ENCODE results near the gene PRSS57.
"Not testable (repeated sequence)": the region's sequence is repeated elsewhere in the genome, so short reads cannot be mapped to it uniquely, and the experiment has no call there.

Gene PRSS57

DNA sequence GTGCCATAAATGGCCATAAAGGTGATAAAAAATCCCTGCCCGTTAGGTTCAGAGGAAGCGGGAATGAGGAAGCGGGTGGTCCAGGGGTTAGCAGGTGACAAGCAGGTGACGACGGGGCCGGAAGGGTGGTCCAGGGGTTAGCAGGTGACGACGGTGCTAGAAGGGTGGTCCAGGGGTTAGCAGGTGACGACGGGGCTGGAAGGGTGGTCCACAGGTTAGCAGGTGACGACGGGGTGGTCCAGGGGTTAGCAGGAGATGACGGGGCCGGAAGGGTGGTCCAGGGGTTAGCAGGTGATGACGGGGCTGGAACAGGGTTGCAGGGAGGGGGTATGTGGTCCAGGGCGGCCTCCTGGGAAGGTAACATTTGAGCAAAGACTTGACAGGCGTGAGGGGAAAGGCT is 6.3 kb downstream of the PRSS57 start:
- DNase-seq: no peak

DNA sequence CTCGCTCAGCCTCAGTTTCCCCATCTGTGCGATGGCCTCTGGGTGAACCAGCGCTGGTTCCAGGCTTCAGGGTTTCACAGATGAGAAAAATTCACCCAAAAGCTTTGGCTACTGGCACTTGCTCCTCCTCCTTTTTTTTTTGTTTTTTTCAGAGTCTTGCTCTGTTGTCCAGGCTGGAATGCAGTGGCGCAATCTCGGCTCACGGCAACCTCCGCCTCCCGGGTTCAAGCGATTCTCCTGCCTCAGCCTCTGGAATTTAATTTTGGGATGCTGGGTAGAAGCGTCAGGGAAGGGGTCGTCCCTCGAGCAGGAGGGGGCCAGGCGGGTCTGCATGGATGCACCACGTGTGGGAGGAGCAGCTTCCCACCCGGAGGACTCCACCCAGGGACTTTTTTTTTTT is 7.0 kb downstream of the PRSS57 start:
- DNase-seq: no peak

DNA sequence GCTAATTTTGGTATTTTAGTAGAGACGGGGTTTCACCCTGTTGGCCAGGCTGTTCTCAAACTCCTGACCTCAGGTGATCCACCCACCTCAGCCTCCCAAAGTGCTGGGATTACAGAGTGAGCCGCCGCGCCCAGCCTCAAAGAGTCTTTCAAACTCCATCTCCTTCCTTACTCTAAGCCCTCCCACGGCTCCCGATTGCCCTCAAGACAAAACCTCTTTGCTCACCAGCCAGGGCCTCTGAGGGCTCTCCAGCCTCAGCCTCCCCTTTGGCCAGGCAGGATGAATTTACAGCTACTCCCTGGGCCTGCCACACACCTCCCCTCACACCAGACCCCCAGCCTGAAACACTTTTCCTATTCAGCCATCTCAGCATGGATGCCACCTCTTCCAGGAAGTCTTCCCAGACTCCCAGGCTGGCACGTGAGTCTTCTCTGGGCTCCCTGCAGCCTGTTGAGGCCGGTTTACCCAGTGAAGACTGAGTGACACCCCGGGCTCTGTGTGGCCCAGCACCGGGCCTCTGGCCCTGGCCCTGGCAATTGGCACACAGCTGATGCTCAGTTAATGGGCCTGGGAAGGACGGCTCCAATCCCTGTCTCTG is 7.6 kb downstream of the PRSS57 start:
- no peak for DNase-seq

DNA sequence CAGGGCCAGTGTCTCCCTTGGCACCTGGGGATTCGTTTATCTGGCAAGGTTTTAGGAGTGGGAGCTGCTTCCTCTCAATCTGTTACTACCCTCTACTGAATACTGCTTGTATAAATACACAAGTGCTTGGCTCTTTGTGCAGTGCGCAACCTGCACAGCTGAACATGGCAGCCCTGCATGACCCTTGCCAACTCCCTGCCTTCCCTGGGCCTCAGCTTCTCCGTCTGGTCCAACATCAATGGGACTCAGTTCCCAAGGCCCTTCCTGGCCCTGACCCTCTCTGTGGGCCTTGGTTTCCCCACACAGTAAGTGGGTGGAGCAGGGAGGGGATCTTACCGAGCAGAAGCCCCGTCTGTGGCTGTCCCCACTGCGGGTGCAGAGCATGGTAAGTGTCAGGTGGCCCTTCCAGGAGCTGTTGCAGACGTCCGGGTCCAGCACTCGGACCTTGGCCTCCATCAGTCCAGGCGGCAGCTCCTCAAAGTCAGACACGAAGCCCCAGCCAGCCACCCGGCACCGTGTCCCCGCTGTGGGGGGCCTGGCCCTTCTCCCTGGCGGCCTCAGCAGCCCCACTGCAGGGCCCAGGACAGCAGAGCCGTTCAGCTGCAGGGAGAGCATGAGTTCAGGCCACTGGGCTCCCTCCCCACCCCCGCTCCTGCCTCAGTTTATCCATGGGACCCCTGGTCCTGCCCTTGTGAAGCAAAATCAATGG is 8.5 kb downstream of the PRSS57 start:
- DNase-seq: no peak

DNA sequence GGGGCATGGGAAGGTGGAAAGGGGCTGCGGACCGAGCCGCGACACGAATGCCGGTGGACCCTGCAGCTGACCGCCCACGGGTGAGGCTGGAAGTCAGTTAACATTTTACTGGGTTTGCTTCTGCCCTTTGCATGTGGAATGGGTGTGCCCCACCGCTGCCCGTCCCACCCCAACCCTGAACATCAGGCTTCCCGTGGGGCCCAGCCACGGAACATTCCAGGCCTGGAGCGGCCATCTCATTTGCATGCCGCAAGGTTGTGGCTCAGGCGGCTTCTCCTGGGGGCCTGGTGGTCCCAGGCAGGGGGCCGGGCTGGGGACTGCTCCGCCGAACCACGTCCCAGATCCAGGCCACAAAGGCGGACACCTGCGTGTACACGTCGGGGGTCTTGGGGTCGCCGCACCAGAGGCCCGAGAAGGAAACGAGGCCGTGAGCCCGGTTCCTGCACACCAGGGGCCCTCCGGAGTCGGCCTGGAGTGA is 9.8 kb downstream of the PRSS57 start:
- DNase-seq: no peak

DNA sequence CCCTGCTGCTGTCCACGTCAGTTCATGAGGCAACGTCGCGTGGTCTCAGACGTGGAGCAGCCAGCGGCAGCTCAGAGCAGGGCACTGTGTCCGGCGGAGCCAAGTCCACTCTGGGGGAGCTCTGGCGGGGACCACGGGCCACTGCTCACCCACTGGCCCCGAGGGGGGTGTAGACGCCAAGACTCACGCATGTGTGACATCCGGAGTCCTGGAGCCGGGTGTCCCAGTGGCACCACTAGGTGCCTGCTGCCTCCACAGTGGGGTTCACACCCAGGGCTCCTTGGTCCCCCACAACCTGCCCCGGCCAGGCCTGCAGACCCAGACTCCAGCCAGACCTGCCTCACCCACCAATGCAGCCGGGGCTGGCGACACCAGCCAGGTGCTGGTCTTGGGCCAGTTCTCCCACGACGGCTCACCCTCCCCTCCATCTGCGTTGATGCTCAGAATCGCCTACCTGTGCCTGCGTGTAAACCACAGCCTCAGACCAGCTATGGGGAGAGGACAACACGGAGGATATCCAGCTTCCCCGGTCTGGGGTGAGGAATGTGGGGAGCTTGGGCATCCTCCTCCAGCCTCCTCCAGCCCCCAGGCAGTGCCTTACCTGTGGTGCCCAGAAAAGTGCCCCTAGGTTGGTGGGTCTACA is 12.5 kb downstream of the PRSS57 start:
- DNase-seq: no peak

DNA sequence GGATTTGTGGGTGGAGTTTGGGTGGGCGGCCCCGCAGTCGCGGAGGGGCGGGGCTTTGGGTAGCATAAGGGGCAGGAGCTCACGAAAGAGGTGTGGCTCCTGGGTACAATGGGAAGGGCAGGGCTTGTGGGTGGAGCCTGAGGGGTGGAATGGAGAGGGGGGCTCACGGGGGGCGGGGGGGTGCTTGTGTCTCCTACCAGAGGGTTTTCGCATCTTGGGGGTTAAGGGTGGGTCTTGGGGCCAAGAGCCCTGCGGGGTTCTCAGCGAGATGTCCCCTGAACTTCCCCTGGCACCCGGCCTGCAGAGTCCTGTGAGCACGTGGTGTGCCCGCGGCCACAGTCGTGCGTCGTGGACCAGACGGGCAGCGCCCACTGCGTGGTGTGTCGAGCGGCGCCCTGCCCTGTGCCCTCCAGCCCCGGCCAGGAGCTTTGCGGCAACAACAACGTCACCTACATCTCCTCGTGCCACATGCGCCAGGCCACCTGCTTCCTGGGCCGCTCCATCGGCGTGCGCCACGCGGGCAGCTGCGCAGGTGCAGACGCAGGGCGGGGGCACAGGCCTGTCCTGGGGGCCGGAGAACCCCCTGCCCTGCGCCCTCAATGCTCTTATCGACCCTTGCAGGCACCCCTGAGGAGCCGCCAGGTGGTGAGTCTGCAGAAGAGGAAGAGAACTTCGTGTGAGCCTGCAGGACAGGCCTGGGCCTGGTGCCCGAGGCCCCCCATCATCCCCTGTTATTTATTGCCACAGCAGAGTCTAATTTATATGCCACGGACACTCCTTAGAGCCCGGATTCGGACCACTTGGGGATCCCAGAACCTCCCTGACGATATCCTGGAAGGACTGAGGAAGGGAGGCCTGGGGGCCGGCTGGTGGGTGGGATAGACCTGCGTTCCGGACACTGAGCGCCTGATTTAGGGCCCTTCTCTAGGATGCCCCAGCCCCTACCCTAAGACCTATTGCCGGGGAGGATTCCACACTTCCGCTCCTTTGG is 13.9 kb downstream of the PRSS57 start:
- no peak for DNase-seq

DNA sequence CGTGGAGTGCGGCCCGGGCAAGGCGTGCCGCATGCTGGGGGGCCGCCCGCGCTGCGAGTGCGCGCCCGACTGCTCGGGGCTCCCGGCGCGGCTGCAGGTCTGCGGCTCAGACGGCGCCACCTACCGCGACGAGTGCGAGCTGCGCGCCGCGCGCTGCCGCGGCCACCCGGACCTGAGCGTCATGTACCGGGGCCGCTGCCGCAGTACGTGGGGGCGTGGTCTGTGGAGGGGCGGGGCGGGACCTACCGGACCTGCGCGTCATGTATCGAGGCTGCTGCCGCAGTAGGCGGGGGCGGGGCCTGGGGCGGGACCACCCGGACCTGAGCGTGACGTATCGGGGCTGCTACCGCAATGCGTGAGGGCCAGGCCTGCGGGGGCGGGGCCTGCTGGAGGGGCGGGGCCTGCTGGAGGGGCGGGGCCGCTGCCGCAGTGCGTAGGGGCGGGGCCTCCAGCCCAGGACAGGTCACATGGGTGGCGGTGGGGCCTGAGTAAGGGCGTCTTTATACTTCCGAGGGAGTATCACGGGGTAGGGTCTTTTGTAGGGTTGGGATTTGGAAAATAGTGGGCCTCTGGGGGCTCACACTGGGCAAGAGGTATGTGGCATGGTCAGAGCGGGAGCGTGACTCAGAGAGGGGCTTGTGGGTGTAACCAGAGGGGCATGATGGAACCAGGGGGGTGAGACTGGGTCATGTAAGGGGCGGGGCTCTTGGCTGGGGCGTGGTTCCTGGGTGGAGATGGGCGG is 14.8 kb downstream of the PRSS57 start:
- peak; percentile 99 for DNase-seq

DNA sequence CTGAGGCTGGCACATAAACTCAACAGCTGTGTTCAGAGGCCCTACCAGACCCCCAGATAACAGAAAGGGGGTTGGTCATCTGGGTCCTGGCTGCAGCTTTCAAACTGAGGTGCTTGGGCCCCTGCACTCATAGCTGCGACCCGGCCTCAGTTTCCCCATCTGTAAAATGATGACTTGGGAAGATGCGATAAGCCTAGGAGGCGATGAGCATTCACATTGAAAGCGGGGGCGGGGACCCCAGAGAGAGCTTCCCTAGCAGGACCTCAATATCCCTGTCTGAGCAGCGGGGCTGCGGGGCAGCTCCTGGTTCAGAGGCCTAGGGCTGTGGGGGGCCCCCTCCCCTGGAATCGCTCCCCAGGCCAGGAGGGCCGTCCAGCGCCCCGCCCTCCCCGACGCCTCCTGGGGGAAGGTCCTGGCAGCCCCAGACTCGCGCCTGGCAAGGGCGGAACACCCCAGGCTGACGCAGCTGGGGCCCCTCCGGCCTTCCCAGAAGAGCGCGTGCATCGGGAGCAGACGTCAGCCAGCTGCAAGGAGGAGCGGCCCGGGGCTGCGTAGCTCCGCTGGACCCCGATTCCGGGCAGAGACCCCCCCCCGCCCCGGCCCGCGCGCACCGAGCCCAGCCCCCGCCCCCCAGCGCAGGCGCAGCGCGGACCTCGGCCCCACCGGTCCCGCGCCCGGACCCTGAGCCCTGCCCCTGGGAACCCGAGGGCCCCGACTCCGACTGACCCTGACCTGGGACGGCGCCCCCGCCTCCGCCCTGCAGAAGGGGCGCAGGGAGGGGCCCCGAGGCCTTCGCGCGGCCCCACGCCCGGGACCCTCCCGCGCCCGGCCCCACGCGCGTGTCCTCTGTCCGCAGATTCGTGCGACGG is 15.6 kb downstream of the PRSS57 start:
- no peak for DNase-seq

DNA sequence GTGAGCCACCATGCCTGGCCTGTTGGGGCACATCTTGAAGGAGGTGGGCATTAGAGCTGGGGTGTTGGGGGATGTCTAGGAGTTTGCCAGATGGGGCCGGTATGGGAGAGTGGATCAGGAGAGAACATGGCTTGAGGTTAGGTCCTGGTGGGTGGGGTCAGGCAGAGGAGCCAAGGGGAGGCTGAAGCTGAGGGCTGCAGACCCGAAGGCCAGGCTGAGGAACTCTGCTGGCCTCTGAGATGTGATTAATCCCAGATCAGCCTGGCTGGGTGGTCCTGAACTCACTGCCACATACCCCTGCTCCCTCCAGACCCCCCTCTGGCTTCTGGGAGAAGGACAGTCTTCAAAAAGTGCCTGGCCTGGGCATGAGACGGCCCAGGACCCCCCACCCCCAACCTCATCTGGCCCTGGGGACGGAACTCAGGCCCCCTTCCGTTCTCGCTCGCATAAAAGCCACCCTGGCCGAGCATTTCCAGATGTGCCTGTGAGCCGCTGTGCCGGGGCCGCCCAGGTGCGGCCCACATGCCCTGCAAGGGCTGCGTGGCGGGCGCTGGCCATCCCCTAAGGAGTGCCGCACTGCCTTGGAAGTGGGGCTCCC is 16.4 kb downstream of the PRSS57 start:
- DNase-seq: no peak

DNA sequence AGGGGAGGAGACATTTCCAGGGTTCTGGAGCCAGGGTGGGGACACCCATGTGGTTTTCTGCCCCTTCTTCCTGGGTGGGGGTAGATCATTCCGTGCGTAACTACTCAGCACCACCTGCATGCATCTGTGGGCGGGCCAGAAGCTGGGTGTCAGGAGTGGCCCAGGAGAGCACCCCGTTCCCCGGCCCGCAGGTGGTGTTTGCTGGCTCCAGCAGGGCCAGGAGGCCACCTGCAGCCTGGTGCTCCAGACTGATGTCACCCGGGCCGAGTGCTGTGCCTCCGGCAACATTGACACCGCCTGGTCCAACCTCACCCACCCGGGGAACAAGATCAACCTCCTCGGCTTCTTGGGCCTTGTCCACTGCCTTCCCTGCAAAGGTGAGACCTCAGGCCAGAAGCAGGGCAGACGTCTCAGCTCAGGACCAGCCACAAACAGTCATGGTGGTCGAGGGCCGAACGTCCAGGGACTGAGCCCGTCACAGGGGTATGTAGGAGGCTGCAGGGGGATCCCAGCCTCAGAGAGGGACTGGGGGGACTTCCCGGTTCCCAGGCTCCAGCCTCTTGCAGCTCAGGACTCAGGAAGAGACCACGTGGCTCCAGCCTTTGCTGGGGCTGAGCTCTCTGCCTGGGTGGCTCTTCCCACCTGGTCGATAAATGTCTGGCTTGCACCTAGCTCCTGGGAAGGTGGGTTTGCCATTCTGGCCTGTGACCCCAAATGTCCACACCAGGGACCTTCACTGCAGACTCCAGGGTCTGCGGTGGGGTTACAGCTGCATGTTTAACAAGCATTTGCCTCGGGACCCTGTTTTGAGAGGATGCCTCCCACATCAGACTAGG is 17.4 kb downstream of the PRSS57 start:
- DNase-seq: no peak

DNA sequence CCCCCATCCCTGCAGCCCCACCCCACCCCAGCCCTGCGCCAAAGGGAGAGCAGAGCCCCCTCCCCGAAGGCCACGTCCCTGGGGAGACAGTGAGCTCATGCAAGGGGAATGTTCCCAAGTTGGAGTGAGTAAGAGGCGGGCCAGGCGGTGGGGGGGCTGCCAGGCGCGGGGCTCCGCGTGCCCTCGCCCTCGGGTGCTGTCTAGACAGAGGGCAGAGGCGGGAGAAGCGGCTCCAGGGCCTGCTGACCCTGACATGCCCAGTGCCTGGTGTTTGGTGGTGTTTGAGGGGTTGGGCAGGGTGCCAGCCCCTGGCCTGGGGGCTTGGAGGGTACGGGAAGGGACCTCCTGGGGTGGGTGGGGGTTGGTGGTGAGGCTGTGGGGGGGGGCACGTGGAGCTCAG is 18.1 kb downstream of the PRSS57 start:
- no peak for DNase-seq

DNA sequence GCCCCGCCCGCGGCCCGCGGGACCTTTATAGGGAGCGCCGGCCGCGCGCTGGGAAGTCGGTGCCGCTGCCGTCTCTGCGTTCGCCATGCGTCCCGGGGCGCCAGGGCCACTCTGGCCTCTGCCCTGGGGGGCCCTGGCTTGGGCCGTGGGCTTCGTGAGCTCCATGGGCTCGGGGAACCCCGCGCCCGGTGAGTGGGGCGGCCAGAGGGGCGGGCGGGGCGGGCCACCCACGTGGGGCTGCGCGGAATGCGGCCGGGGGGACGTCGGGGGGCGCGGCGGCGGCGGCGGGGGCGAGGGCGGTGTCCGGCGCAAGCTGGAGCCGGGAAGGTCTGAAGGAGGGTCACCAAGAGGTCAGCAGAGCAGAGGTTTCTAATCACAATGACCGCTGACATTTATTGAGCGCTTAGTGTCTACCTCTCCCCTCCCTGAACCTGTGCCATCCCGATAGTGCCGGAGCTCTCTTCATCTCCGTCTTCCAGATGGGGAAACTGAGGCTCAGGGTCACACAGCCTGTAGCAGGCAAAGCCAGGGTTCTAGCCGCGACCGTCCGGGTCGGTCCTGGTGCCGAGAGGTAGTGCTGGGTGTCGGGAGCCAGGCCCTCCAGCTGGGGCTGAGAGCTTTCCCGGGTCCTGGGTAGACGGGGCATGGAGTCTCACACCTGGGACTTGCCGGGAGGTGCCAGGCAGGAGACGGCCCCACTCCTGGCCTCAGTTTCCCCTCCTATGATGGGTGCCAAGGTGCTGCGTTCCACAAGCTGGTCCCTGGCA is 18.7 kb downstream of the PRSS57 start, which contains the start of gene FSTL3:
Gene FSTL3 (plus strand): TSS at position 54 of the 767 bp plus-strand sequence. CDS start 32 bp downstream, at position 86.
- DNase-seq: no peak

DNA sequence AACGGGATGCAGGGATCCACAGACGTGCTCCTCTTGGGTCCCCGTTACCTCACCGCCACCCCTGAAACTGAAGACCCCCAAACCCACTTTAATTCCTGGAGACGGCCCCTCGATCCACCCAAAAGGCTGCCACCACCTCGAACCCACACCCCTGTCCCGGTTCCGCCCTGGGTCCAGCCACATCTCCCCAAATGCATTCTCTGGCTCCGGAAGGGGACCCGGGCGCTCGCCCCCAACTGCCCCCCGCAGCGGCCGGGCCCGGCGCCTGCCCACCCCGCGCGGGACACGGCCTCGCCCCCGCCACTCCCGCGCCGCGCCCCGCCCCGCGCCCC is 19.3 kb downstream of the PRSS57 start:
- DNase-seq: no peak

DNA sequence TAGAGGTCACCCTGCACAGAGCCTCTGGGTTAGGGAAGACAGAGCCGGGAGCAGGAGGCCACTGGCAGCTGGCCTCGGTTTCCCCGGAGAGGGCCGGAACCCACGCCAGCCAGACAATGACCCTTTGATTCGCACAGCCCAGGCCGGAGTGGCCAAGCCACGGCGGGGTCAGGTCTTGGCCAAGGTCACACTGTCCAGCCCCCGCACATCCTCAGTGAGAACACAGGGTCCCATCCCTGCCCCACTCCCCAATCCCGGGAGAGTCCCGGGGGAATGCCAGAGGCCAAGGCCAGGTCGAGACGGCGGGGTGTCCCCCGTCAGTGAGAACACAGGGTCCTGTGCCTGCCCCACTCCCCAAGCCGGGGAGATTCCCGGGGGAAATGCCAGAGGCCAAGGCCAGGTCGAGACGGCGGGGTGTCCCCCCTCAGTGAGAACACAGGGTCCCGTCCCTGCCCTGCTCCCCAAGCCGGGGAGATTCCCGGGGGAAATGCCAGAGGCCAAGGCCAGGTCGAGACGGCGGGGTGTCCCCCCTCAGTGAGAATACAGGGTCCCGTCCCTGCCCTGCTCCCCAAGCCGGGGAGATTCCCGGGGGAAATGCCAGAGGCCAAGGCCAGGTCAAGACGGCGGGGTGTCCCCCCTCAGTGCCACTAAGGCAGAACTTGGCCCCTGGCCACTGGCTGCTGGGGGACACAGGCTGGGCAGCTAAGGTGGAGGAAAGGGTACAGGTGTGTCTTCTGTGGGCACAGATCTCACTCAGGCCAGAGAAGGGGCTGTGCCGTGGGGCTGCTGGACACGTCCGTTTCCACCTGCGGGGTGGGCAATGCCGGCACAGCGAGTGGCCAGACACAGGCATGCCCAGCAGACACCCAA is 20.7 kb downstream of the PRSS57 start:
- no peak for DNase-seq

DNA sequence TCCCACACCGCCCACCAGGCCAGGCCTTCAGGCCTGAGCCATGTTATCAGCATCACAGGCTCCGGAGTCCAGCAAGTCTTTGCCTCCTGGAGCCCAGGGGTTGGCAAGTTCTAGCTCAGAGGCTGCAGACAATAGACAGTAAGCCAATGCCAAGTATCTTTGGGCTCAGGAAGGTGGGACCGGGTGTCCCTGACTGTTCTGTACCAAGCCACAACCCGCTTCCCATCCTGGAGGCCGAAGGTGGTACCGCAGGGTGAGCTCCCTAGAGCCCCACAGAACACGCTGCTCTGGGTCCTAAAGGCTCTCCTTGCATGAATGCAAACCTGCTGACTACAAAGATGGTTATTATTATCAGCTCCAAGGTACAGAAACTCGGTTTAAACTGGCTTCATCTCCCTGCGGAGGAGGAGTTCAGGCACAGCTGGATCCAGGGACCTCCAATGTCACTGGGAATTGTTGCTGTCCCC is 24.6 kb downstream of the PRSS57 start:
- DNase-seq: no peak

DNA sequence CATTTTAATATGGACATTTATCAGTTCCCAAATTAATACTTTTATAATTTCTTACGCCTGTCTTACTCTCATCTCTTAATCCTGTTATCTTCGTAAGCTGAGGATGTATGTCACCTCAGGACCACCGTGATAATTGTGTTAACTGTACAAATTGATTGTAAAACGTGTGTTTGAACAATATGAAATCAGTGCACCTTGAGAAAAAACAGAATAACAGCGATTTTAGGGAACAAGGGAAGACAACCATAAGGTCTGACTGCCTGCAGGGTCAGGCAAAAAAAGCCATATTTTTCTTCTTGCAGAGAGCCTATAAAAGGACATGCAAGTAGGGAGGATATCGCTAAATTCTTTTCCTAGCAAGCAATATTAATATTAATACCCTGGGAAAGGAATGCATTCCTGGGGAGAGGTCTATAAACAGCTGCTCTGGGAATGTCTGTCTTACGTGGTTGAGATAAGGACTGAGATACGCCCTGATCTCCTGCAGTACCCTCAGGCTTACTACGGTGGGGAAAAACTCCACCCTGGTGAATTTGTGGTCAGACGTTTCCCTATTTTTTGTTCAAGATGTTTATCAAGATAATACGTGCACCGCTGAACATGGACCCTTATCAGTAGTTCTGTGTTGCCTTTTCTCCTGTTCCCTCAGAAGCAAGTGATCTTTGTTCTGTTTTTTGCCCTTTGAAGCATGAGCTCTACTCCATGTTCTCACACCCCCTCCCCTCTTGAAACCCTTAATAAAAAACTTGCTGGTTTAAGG is 26.4 kb downstream of the PRSS57 start:
- not testable (repeated sequence) for DNase-seq
